ENCODE data around the gene PRSS37. TPM values are rescaled to one million over a fixed set of nuclear protein-coding genes. Genes with fewer than 3 reads are reported as not detected.

PRSS37 gene
- total RNA-seq = not detected
- not detected for polyA plus RNA-seq
- long read RNA-seq, donor 1 = 0 reads
- long read RNA-seq, donor 2 = 0 reads
- long read RNA-seq, donor 3 = 0 reads
- long read RNA-seq, donor 4 = 0 reads
- long read RNA-seq, donor 5 = 0 reads
- long read RNA-seq, donor 6 = 0 reads
- long read RNA-seq, donor 7 = 0 reads
- long read RNA-seq, donor 8 = 0 reads
- long read RNA-seq, donor 9 = 0 reads
- long read RNA-seq, donor 10 = 0 reads

DNA sequence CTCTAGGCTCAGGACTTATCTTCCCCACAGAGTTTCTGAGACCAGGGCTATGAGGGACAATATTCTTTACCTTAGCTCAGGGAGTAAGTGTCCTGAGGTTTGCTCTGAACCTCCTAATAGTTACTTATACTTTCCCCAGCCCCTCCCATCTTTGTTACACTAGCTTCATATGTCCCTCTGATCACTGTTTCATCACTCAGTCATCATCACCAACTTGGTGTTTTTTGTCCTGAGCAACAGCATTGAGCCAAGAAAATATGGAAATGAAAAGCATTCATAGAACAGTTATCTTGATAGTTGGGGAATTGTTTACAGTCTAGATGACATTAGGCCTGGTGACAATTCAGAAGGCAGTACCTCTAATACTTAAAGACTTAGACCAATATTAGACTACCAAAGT lies at the start of gene PRSS37:
Gene PRSS37, minus strand, starts transcription at position 101 of the 400 bp plus-strand sequence. CDS start 436 bp downstream, outside the sequence.
- intact Hi-C loops (cut with DNase I; ENCODE audit: low total_unique reads) = no loop called here
- DNase-seq = no peak

GRCh38 chr7:141889321-141889720 lies 48.0 kb upstream of the PRSS37 start:
- intact Hi-C loops (cut with DNase I; ENCODE audit: low total_unique reads) = no loop called here
- H3K4me1 ChIP-seq = no peaks in the 10 kb centered on the region
- H3K27me3 ChIP-seq = no peaks in the 10 kb centered on the region
- H3K36me3 ChIP-seq = no peaks in the 10 kb centered on the region
- no peak overlapping the region for H3K4me3 ChIP-seq
- TF ChIP-seq POLR2A (IDR thresholded peaks at IDR 0.05) (no peak), EP300 (IDR thresholded peaks at IDR 0.05) (no peak), POLR2AphosphoS5 (IDR thresholded peaks at IDR 0.05) (no peak)
- TF ChIP-seq, protein P1, sequence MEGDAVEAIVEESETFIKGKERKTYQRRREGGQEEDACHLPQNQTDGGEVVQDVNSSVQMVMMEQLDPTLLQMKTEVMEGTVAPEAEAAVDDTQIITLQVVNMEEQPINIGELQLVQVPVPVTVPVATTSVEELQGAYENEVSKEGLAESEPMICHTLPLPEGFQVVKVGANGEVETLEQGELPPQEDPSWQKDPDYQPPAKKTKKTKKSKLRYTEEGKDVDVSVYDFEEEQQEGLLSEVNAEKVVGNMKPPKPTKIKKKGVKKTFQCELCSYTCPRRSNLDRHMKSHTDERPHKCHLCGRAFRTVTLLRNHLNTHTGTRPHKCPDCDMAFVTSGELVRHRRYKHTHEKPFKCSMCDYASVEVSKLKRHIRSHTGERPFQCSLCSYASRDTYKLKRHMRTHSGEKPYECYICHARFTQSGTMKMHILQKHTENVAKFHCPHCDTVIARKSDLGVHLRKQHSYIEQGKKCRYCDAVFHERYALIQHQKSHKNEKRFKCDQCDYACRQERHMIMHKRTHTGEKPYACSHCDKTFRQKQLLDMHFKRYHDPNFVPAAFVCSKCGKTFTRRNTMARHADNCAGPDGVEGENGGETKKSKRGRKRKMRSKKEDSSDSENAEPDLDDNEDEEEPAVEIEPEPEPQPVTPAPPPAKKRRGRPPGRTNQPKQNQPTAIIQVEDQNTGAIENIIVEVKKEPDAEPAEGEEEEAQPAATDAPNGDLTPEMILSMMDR (IDR thresholded peaks at IDR 0.05) = no peak
- H3K27ac ChIP-seq = no peak overlapping the region
- WGBS, 5 donors = 67 to 94% (median 88%) methylated on average over 1 of the region's 1 CpG
- peaks cover 0 to 8% (median 3%) of the 10 kb centered on the region in 4 donors for H3K9me3 ChIP-seq
- DNase-seq = no peak

More for the DNA sequence above, at the start of gene PRSS37:
- Histone ChIP-seq H3K9me3 (no peaks in the 10 kb centered on the region), H3K27ac (no peak within 1 kb of the TSS), H3K27me3 (no peaks in the 10 kb centered on the region), H3K4me3 (no peak within 1 kb of the TSS), H3K4me1 (no peaks in the 10 kb centered on the region), H3K36me3 (no peaks in the 10 kb centered on the region)
- TF ChIP-seq EP300 (IDR thresholded peaks at IDR 0.05) (no peak), POLR2A (IDR thresholded peaks at IDR 0.05) (no peak), POLR2AphosphoS5 (IDR thresholded peaks at IDR 0.05) (no peak)
- TF ChIP-seq, protein P1 (IDR thresholded peaks at IDR 0.05) = no peak

DNA sequence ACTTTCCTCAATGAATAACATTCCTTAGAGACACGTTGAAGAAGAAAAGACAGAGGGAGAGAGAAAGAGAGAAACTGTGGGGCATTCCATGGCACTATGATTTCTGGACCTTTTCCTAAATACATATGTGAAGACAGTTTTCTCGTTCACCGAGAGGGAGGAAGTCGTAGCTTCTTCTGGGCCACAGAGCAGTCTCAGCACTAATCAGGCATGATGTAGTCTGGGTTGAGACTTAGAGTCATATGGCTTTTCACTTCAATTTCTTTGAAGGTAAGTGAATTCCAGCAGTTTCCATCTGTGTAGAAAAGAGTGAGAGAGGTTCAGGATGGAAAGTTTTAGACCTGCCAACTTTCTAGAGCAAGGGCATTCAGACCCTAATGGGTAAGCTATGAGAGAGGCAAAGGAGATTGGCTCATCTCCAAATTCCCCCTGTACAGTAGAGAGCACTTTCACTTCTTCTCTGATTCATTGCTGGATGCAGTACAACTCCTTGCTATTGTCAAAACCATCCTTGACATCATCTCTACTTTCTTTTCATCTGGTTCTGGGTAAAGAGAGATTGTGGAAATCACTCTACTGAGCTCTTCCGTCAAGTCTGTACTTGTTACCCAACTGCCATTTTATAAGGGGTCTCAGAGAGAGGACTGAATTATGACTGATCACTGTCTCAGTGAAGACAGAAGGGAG lies 43.4 kb upstream of the PRSS37 start:
- Histone ChIP-seq H3K36me3 (no peaks in the 10 kb centered on the region), H3K4me3 (no peak overlapping the region), H3K4me1 (no peaks in the 10 kb centered on the region), H3K27ac (no peak overlapping the region), H3K27me3 (no peaks in the 10 kb centered on the region), H3K9me3 (peaks cover 0 to 25% (median 10%) of the 10 kb centered on the region in 4 donors)
- DNase-seq = no peak
- TF ChIP-seq POLR2AphosphoS5 (IDR thresholded peaks at IDR 0.05) = no peak
- 71 to 84% (median 80%) methylated on average over 5 of the region's 5 CpGs for WGBS, 5 donors
- intact Hi-C loops (cut with DNase I; ENCODE audit: low total_unique reads) = no loop called here

GRCh38 chr7:141880960-141881359 lies 39.7 kb upstream of the PRSS37 start:
- H3K27me3 ChIP-seq = no peaks in the 10 kb centered on the region
- 56 to 92% (median 66%) methylated on average over 4 to 5 of the region's 5 CpGs for WGBS, 5 donors

More at GRCh38 chr7:141880960-141881359, 39.7 kb upstream of the PRSS37 start:
- TF ChIP-seq EP300 (IDR thresholded peaks at IDR 0.05) (no peak), POLR2A (IDR thresholded peaks at IDR 0.05) (no peak), POLR2AphosphoS5 (IDR thresholded peaks at IDR 0.05) (no peak)
- TF ChIP-seq, protein P1 (IDR thresholded peaks at IDR 0.05) = no peak
- peaks cover 0 to 37% (median 12%) of the 10 kb centered on the region in 4 donors for H3K9me3 ChIP-seq
- intact Hi-C loops (cut with DNase I; ENCODE audit: low total_unique reads) = no loop called here
- no peak overlapping the region for H3K4me3 ChIP-seq
- no peaks in the 10 kb centered on the region for H3K36me3 ChIP-seq
- no peak overlapping the region for H3K27ac ChIP-seq
- no peak for DNase-seq
- no peaks in the 10 kb centered on the region for H3K4me1 ChIP-seq
